ENCODE results near the gene SDHB. TPM values are rescaled to one million over a fixed set of nuclear protein-coding genes. Genes with fewer than 3 reads are reported as not detected.

The SDHB gene
- polyA plus RNA-seq, 1 donor (not counting 4 experiments of a cell fraction or from before 2014, with no cell fraction given) = 228 TPM

GRCh38 chr1:17080880-17081279 is 27.0 kb upstream of the SDHB start:
- Histone ChIP-seq H2AFZ (ENCODE audit: control insufficient read depth, low read length) (no peak overlapping the region), H3K79me2 (ENCODE audit: control insufficient read depth, insufficient read depth, low read length) (no peaks in the 10 kb centered on the region), H3K27ac (ENCODE audit: control insufficient read depth, insufficient read depth, low read length) (no peak overlapping the region), H3K4me1 (ENCODE audit: control insufficient read depth, extremely low read depth, insufficient read depth, low read length) (no peaks in the 10 kb centered on the region), H3K27me3 (ENCODE audit: control insufficient read depth, extremely low read depth, insufficient read depth, low read length) (peaks cover 4% of the 10 kb centered on the region), H3K36me3 (ENCODE audit: control insufficient read depth in 2 of 2, extremely low read depth in 1 of 2, insufficient read depth in 2 of 2, low read length in 2 of 2) (no peaks in the 10 kb centered on the region), H3K4me2 (ENCODE audit: control insufficient read depth, extremely low read depth, insufficient read depth, low read depth, low read length) (no peak overlapping the region), H3K4me3 (ENCODE audit: control insufficient read depth in 2 of 3, extremely low read depth in 1 of 3, insufficient read depth in 2 of 3, low read depth in 1 of 3, low read length in 3 of 3) (no peak overlapping the region), H3K9me3 (ENCODE audit: control insufficient read depth, low read depth, low read length) (no peaks in the 10 kb centered on the region), H3K9me1 (ENCODE audit: control insufficient read depth, extremely low read depth, insufficient read depth, low read length) (no peaks in the 10 kb centered on the region), H4K20me1 (ENCODE audit: control insufficient read depth, extremely low read depth, insufficient read depth, low read length) (no peaks in the 10 kb centered on the region), H3K9ac (ENCODE audit: control insufficient read depth, extremely low read depth, insufficient read depth, low read length) (no peak overlapping the region)
- dilution Hi-C loops (cut with MboI; ENCODE audit: extremely low pct_ligation_motif_present, low sequenced_read_pairs) = no loop called here
- DNase-seq (ENCODE audit: low read depth, low spot score) (no peak), FAIRE-seq (no peak)
- no peak for TF ChIP-seq CTCF (optimal IDR thresholded peaks at IDR 0.05 in 1 of 3, IDR thresholded peaks at IDR 0.05 in 1 of 3, conservative IDR thresholded peaks at IDR 0.05 in 1 of 3; ENCODE audit: extremely low read depth in 1 of 3, insufficient read depth in 2 of 3, low read length in 3 of 3)
- TF ChIP-seq EZH2 (IDR thresholded peaks at IDR 0.05; ENCODE audit: low read length) = no peak

- Histone ChIP-seq H3K9me3 (ENCODE audit: control insufficient read depth, low read depth, low read length) (no peaks in the 10 kb centered on the region), H3K9ac (ENCODE audit: control insufficient read depth, extremely low read depth, insufficient read depth, low read length) (no peak overlapping the region), H3K79me2 (ENCODE audit: control insufficient read depth, insufficient read depth, low read length) (no peaks in the 10 kb centered on the region), H3K4me2 (ENCODE audit: control insufficient read depth, extremely low read depth, insufficient read depth, low read depth, low read length) (no peak overlapping the region), H3K4me1 (ENCODE audit: control insufficient read depth, extremely low read depth, insufficient read depth, low read length) (no peaks in the 10 kb centered on the region), H2AFZ (ENCODE audit: control insufficient read depth, low read length) (no peak overlapping the region), H4K20me1 (ENCODE audit: control insufficient read depth, extremely low read depth, insufficient read depth, low read length) (no peaks in the 10 kb centered on the region), H3K9me1 (ENCODE audit: control insufficient read depth, extremely low read depth, insufficient read depth, low read length) (no peaks in the 10 kb centered on the region), H3K36me3 (ENCODE audit: control insufficient read depth in 2 of 2, extremely low read depth in 1 of 2, insufficient read depth in 2 of 2, low read length in 2 of 2) (no peaks in the 10 kb centered on the region), H3K27me3 (ENCODE audit: control insufficient read depth, extremely low read depth, insufficient read depth, low read length) (peaks cover 2% of the 10 kb centered on the region), H3K4me3 (ENCODE audit: control insufficient read depth in 2 of 3, extremely low read depth in 1 of 3, insufficient read depth in 2 of 3, low read depth in 1 of 3, low read length in 3 of 3) (no peak overlapping the region), H3K27ac (ENCODE audit: control insufficient read depth, insufficient read depth, low read length) (no peak overlapping the region)
- dilution Hi-C loops (cut with MboI; ENCODE audit: extremely low pct_ligation_motif_present, low sequenced_read_pairs) = no loop called here
- FAIRE-seq = no peak
- TF ChIP-seq CTCF (optimal IDR thresholded peaks at IDR 0.05 in 1 of 3, IDR thresholded peaks at IDR 0.05 in 1 of 3, conservative IDR thresholded peaks at IDR 0.05 in 1 of 3; ENCODE audit: extremely low read depth in 1 of 3, insufficient read depth in 2 of 3, low read length in 3 of 3) (no peak), EZH2 (IDR thresholded peaks at IDR 0.05; ENCODE audit: low read length) (no peak)
- DNase-seq (ENCODE audit: low read depth, low spot score) = no peak
These were observed 26.4 kb upstream of the SDHB start for GRCh38 chr1:17080085-17080759.

Data from keratinocyte (primary cell).